NCI-H2107 treated with DMSO at 0.1 percent for 48 hours (cell line): ENCODE results near the gene ANTXR2.
"Not testable (repeated sequence)": the region's sequence is repeated elsewhere in the genome, so short reads cannot be mapped to it uniquely, and the experiment has no call there.

Experiments used
- DNase-seq: peaks from one replicate; lab custom pipeline; 2025; ENCODE audit not compliant: unreplicated experiment; lab: John Stamatoyannopoulos, UW

The ANTXR2 gene

GRCh38 chr4:79927931-79928330 lies 145.1 kb downstream of the ANTXR2 start:
- DNase-seq = no peak

- no peak for DNase-seq
Observed at GRCh38 chr4:79923281-79923680, 149.7 kb downstream of the ANTXR2 start.

GRCh38 chr4:79922011-79922410 lies 151.0 kb downstream of the ANTXR2 start:
- no peak for DNase-seq

- no peak for DNase-seq
Observed at GRCh38 chr4:79920163-79920853, 152.7 kb downstream of the ANTXR2 start.

GRCh38 chr4:79918292-79918691 lies 154.7 kb downstream of the ANTXR2 start:
- DNase-seq = no peak

GRCh38 chr4:79917246-79917645 lies 155.8 kb downstream of the ANTXR2 start:
- DNase-seq = no peak

GRCh38 chr4:79915246-79915645 lies 157.8 kb downstream of the ANTXR2 start:
- no peak for DNase-seq

- DNase-seq = no peak
Observed at GRCh38 chr4:79913581-79913980, 159.4 kb downstream of the ANTXR2 start.

- no peak for DNase-seq
Observed at GRCh38 chr4:79907001-79907400, 166.0 kb downstream of the ANTXR2 start.

- DNase-seq = no peak
Observed at GRCh38 chr4:79906303-79906702, 166.7 kb downstream of the ANTXR2 start.

- DNase-seq = no peak
Observed at GRCh38 chr4:79905212-79905611, 167.8 kb downstream of the ANTXR2 start.

GRCh38 chr4:79904331-79904730 lies 168.7 kb downstream of the ANTXR2 start:
- no peak for DNase-seq

GRCh38 chr4:79900182-79900581 lies 172.8 kb downstream of the ANTXR2 start:
- no peak for DNase-seq

- no peak for DNase-seq
Observed at GRCh38 chr4:79899481-79899880, 173.5 kb downstream of the ANTXR2 start.

- no peak for DNase-seq
Observed at GRCh38 chr4:79898055-79898454, 175.0 kb downstream of the ANTXR2 start.

GRCh38 chr4:79897174-79897573 lies 175.9 kb downstream of the ANTXR2 start:
- no peak for DNase-seq

GRCh38 chr4:79893456-79893855 lies 179.6 kb downstream of the ANTXR2 start:
- no peak for DNase-seq

GRCh38 chr4:79889026-79889425 lies 184.0 kb downstream of the ANTXR2 start:
- not testable (repeated sequence) for DNase-seq

GRCh38 chr4:79886557-79886956 lies 186.5 kb downstream of the ANTXR2 start:
- DNase-seq = no peak

GRCh38 chr4:79886021-79886420 lies 187.0 kb downstream of the ANTXR2 start:
- DNase-seq = no peak

- DNase-seq = no peak
Observed at GRCh38 chr4:79883290-79883689, 189.7 kb downstream of the ANTXR2 start.

- no peak for DNase-seq
Observed at GRCh38 chr4:79882806-79883205, 190.2 kb downstream of the ANTXR2 start.

- no peak for DNase-seq
Observed at GRCh38 chr4:79881407-79881806, 191.6 kb downstream of the ANTXR2 start.
